GM19035 (cell line): ENCODE results near the gene LELP1.
"Not testable (repeated sequence)": the region's sequence is repeated elsewhere in the genome, so short reads cannot be mapped to it uniquely, and the experiment has no call there.

Experiments
- ATAC-seq: cut with Tn5 transposase; IDR thresholded peaks from one replicate; pipeline ENCODE4 v1.9.1; 2021; ENCODE audit not compliant: unreplicated experiment

The LELP1 gene

DNA sequence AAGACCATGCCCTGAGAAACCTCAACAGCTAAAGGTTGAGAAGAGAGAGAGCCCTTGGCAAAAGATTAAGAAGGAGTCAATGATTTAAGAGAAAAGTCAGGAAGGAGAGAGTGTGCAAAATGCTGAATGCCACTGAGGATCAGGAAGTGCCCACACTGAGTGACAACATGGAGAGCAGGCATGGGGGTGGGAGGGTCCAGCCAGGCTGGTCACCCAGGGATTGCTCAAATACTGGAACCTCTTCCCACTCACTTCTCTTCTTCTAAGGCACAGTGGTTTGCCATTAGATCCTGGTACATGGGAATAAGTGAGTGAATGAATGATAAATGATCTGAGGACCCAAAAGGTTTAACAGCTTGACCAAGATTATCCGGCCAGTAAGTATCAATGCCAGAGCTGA, 25.3 kb downstream of the LELP1 start:
- no peak for ATAC-seq

DNA sequence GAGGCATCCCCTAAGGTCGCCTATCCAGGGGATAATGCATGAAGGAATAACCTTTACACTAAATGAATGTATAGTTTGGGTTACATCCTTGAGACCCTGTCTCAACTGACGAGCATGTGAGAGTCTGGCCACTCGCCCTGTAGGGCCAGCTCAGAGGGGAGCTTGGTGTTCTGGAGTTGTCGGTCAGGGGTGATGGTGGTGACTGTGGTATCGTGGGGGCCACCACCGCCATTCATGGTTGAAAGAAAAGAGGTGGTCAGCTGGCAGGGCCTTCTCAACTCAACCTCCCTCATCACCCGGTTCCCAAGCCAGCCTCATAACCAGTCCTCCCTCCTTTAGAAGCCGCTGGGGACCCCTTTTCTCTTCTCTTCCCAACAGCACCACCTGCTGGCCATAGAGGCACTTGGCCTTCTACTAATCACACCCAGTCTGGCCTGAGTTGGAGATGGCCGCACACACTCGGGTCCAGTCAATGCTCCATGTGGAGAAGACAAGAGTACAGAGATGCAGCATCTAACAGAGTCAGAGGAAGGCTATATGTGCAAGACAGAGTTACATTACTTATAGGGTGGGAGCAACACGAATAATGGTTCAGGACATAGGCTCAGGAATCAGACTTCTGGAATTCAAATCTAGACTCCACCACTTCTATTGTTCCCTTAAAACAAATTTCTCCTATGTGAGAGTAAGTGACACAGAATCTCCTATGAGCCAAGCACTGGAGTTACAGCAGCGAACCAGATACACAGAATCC, 26.0 kb downstream of the LELP1 start:
- ATAC-seq = not testable (repeated sequence)

DNA sequence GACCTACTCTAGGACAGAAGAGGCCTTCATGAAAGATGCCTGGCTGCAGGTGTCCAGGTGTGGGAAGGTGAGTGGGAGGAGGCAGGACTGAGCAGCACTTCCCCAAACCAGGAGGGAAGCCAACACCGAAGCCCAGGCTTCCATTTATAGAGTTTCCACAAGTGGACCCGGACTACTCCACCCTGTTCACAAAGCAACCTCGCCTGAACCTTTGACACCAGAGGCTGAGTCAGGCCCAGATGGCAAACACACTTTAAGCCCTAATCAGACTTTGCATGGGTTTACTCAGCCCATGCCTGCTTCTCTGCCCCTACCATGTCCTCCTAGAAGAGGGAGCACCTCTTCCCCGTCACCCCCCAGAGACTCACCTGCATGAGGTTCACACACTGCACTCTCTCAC, 28.1 kb downstream of the LELP1 start:
- ATAC-seq = no peak

DNA sequence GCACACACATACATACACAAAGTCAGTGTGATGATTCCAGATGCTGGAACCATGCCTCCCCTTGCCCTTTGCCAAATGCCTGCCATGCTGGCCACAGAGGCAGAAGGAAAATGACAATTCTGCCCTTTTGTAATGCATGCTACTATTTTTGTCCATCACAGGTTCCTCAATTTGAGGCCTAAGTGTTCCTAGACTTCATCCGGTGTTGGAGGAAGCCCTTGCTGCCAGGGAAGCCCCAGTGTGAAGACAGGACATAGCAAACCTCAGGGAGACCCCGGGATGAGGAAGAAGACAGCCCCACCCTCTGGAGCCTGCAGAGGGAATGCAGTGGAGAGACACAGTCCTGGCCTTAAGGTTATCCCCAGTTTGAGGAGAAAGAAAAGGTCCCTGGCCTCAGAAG, 28.6 kb downstream of the LELP1 start:
- ATAC-seq = no peak

DNA sequence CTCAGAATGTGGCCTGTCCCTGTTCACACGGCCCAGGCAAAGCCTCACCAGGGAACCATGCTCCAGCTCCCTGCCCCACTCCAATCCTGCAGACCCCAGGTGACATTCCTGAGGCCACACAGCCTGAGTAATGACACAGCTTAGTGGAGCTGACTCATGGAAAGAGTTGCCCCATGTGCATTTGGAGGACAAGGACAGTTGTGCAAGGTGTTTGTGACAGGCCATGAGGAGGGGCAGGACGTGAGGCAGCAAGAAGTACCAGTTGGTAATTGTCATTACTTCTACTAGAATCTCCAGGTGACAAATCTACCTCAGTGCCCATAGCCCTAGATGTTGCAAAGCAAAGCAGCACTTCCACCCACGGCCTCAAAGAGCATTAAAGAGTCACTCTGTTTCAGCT, 29.3 kb downstream of the LELP1 start:
- ATAC-seq = no peak

DNA sequence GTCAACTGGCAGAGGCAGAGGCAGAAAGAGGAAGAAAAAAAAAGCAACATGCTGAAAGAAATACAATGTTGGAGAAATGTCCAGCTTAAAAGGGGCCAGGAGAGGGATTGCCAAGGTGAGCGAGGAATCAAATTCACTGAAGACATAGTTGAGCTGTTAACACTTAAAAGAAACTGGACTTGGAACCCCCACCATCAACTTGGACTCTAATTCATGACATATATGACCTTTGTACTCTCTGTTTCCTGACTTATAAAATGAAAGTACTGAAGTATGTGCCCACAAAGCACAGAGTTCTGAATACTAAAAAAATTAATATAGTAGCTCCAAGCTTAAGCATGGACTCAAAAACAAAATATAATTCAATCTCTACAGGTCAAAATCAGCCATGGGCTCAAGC, 30.2 kb downstream of the LELP1 start:
- ATAC-seq = no peak

DNA sequence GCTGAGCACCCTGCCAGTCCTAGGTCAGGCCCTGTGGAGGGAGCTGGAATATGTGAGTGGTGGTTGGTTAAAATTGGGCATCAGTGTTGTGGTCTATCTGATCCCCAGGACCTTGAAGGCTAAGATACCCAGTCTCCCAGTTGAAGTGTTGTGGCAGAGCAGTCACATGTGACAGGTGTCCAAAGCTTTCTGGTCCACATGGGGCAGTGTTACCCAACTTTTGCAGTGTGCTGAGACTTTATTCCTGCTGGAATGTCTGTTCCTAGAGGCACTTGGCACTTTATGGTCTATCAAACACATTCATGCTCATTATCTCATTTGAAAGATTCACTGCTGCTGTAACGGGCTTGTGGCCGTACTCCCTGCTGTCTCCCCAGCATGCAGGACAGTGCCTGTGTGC, 35.3 kb downstream of the LELP1 start:
- no peak for ATAC-seq

DNA sequence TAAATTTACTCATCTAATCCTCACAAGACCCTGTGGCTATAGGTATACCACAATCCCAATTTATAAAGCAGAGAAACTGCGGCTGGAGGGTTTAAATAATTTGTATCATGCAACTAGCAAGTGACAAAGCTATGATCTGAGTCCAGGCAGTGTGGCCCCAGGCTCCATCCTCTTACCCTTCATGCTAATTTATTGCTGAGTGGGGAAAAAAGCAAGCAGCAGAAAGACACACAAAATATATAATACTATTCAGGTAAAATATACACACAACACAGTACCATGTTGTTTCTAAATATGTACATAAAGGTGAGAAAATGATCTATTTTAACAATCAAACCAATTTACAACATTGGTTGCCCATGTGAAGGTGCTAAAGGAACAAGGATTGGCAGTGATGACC, 38.9 kb downstream of the LELP1 start:
- ATAC-seq = no peak

DNA sequence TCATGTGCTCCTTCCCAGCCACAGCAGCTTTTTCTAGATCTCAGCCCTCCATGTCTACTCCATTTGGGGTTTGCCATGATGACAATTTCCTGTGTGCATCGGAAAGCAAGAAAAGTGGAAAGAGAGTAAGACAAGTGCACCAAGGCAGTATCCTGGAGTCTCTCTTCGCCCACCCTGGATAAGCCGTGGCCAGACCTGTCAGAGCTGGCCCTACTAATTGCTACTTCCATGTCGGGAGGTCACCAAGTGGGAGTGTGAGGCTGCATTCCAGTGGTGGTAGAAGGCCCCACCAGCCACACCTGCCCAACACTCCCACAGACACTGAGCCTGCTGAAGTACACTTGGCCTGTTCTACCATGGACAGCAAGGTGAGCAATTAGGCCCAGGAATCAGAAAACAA, 42.2 kb downstream of the LELP1 start:
- no peak for ATAC-seq

DNA sequence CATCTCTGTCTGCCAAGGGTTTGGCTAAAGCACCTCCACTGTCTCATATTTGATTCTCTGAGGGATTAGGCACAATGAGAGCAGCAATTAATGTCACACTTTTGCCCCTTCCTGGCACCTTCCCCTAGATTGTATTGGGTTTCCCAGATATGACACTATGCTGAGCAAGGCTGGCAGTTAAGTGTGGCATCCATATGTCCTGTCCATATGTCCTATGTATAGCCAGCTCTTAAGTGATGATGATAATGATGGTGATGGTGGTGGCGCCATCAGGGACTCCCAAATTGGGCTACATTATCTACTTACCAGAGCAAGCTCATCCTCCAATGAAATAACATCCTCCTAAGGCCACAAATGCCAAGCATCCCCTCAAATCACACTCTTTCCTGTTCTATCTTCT, 42.8 kb downstream of the LELP1 start:
- ATAC-seq = no peak

DNA sequence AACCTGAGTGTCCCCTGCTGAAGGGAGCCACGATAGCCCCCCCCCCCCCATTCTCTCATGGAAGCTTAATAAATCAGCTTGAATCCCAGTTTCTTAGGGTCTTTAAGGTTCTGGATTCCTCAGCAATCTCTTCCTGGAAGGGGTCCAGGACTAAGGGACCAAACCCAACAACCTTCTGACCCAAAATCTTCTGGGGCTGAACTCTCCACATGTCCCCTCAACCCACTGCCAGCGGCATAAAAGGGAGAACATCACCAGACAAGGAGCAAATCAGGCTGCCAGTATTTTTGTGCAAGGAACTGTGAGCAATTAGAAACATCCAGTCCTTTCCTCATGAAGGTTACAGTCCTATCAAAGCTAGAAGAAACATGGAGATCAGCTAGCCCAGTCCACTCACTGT, 43.6 kb downstream of the LELP1 start:
- ATAC-seq = no peak

DNA sequence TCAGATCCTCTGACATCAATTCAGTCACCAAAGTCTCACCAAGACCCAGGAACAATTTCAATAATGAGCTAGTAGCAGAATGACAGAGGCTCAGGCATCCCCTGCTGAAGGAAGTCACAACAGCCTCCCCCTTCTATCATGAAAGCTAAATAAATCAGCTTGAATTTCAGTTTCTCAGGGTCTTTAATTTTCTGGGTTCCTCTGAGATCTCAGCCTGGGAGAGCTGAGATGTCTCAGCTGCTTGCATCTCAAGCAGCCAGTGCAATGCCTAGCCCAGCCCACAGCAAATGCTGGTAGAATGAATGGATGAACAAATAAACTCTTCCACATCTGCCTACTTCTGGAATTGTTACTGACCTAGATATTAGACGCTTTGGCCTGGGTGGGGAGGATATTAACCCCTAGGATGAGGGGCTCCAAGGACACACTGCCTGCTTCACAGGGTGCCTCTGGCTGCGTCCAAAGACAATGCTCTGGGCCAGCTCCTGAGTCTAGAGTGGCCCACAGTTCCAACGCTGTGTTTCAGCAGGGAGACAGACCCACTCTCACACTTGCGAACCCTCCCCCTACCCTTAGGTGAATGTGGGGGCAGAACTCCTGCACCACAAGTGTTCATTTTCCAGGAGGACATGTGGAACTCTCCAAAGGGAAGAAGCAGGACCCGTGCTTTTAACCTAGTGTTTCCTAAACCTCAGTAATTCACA, 45.1 kb downstream of the LELP1 start:
- no peak for ATAC-seq

DNA sequence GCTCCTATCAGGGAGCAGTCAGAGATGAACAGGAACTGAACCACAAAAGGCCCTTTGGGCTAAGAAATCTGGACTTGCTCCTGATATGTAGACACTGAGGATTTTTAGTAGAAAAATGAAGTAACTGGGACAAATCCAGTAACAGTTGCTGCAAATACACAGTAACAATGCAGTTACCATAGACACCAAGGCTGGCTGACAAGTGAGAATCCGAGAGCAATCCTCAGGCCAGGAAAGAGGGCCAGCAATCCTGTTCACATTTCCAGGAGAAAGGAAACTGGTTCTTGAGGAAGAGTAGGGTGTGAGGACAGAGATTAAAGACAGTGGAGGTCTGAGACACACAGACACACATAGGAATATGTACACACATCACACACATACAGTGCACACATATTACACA, 46.9 kb downstream of the LELP1 start:
- no peak for ATAC-seq

DNA sequence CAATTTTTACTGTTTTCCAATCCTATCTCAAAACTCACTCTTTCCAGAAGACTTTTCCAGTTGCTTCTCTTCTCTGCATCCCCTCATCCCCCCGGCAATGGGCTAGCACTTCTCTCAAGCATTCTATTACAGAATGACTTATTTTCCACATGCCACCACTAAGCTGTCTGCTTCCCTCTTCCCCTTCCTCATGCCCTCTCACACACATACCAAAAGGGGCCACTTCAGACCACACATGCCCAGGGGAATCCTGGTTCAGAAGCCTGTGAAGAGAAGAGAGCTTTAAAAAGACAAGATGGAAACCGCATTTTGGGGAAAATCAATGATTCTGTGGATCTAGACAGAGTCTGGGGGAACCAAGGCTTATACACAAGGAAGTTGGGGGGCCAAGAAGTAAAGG, 47.9 kb downstream of the LELP1 start:
- ATAC-seq = no peak

DNA sequence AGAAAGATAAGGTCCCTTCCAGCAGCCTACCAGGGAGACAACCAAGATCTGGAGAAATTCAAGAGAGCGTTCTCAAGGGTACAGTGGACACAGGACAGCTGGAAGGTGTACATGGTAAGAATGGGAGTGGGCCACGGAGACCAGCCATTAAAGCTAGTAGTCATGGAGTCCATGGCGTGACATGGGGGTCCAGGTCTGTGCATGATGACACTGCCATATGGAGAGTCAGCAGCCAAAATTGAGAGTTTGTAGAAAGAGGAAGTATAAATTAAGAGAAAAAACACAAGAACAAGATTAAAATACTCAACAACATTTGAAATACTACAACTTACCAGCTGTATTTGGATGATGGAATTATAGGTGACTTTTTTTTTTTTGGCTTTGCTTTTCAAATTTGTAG, 48.3 kb downstream of the LELP1 start:
- ATAC-seq = no peak

DNA sequence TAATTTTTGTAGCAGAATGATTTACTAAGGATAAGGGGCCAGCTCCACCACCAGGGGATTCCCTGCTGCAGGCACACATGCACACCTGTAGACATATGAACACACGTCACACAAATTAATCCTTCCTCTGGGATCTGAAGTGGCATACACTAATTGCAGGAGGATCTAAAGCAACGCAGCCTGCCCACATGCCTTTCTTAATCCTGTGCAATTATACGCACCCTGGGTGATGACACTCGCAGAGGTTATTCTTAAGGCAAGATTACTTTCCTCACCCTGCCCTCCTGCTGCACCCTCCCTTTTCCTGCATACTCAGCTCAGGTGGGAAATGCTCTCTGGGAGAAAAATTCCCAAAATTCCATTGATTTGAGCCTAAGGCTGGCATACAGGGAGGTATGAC, 48.8 kb downstream of the LELP1 start:
- ATAC-seq = no peak

DNA sequence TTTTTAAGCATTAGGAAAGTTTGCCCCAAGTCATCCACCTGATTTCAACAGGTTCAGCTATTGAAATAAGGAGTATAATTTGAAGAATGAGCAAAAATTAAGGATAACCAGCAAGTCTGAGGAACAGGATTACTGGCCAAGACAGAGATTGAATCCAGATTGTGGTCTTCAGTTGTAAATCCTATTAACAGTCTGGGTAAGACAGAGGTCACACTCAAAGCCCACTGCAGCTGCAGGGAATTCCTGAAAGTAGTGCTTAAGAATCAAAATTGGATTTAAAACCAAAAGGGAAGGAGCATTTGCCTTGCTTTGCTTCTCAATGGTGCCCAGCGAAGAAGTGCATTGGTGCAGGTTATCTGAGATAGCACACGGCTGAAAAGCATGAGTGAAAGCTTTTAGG, 49.8 kb downstream of the LELP1 start:
- ATAC-seq = no peak

DNA sequence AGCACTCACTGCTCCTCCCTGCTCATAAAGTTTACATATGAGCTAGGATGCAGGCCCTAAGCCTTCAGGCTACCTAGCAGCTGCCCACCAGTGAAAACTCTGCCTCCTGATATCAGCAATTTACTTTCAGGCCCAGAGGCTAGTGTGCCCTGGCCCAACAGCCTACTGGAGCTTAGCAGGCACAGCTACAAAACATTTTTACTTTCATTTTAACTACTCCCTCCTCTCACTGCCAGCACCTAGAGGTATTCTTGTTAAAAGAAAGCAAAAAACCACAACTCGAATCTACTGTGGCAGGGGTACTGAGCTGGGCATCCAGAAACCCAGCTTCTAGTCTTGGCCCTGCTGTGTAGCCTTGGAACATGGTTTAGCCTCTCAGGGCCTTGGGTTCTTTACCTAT, 50.5 kb downstream of the LELP1 start:
- ATAC-seq = no peak
